Spleen (tissue), 7 donors: Measurements from ENCODE around the gene ACOXL.

Source experiments
- CTCF ChIP-seq, 11 experiments: fragments of 200-600 bp in 7 of 11; fragments of 450-650 bp in 4 of 11; sonication (generic) in 4 of 11; IDR thresholded peaks in 8 of 11; conservative IDR thresholded peaks in 3 of 11; 1 replicate in 7 of 11; 2 replicates in 4 of 11; pipeline versions ENCODE4 v1.4.0 to v1.8.0; 2016 to 2021; ENCODE audit warnings: antibody characterized with exemption in 11 of 11, inconsistent platforms in 4 of 11, mild to moderate bottlenecking in 1 of 11
- POLR2A ChIP-seq, 3 donors: fragments of 450-650 bp; IDR thresholded peaks; one replicate each; pipeline ENCODE4 v1.5.1; 2017; ENCODE audit warnings: antibody characterized with exemption in 3 of 3, mild to moderate bottlenecking in 1 of 3
- POLR2AphosphoS5 ChIP-seq, 3 donors: sonication (generic); formaldehyde crosslinking; IDR thresholded peaks; one replicate each; pipeline ENCODE4 v1.5.1; 2017; ENCODE audit warnings: antibody characterized with exemption in 3 of 3
- donor health status: DM: no; HTN: no; CAD: no; lungs with moderate emphysema.
- donor health status: DM: no; HTN: no; CAD: no.
- donor health status: DM: no; HTN: no; CAD: no.

- TF ChIP-seq POLR2AphosphoS5 (IDR thresholded peaks at IDR 0.05) = no peak
- no peak for TF ChIP-seq CTCF (IDR thresholded peaks at IDR 0.05 in 8 of 11, conservative IDR thresholded peaks at IDR 0.05 in 3 of 11)
- TF ChIP-seq POLR2A (IDR thresholded peaks at IDR 0.05) = no peak
These were observed 227.9 kb downstream of the ACOXL start for GRCh38 chr2:110960281-110960680.
